Keratinocyte (primary cell): ENCODE data around the gene TBX21. TPM values are rescaled to one million over a fixed set of nuclear protein-coding genes. Genes with fewer than 3 reads are reported as not detected.

Experiments used
- DNase-seq: peaks from one replicate; pipeline ENCODE4 v3.0.0-alpha.2; 2011; ENCODE audit warnings: low read depth, missing footprints, low spot score
- FAIRE-seq: peaks from 2 replicates; lab custom pipeline; 2011; peaks lifted over from hg19 to GRCh38; lab: Jason Lieb, UNC
- H2AFZ ChIP-seq: 2 replicates; pipeline ENCODE4 v1.6.0; 2012; ENCODE audit warnings: low read length, control low read depth, inconsistent platforms; ENCODE audit not compliant: control insufficient read depth
- H3K27ac ChIP-seq: 2 replicates; pipeline ENCODE4 v1.5.1; 2011; ENCODE audit warnings: low read length; ENCODE audit not compliant: control insufficient read depth, insufficient read depth
- H3K27me3 ChIP-seq: 3 replicates; pipeline ENCODE4 v1.6.0; 2011; ENCODE audit warnings: low read length; ENCODE audit not compliant: control insufficient read depth, insufficient read depth; ENCODE audit errors: extremely low read depth
- H3K36me3 ChIP-seq, 2 experiments: 2 replicates in 1 of 2; 3 replicates in 1 of 2; pipeline ENCODE4 v1.5.1; 2011; ENCODE audit warnings: low read length in 2 of 2, mild to moderate bottlenecking in 1 of 2; ENCODE audit not compliant: control insufficient read depth in 2 of 2, insufficient read depth in 2 of 2; ENCODE audit errors: extremely low read depth in 1 of 2
- H3K4me1 ChIP-seq: 3 replicates; pipeline ENCODE4 v1.5.1; 2011; ENCODE audit warnings: low read length; ENCODE audit not compliant: control insufficient read depth, insufficient read depth; ENCODE audit errors: extremely low read depth
- H3K4me2 ChIP-seq: 3 replicates; pipeline ENCODE4 v1.6.0; 2011; ENCODE audit warnings: low read depth, low read length; ENCODE audit not compliant: control insufficient read depth, insufficient read depth; ENCODE audit errors: extremely low read depth
- H3K4me3 ChIP-seq, 3 experiments: fragments of 200-600 bp in 1 of 3; sonication (generic) in 1 of 3; 2 replicates in 2 of 3; 3 replicates in 1 of 3; pipeline ENCODE4 v1.5.1; 2011 to 2016; ENCODE audit warnings: low read length in 3 of 3, mild to moderate bottlenecking in 3 of 3, control low read depth in 2 of 3, inconsistent platforms in 1 of 3, low read depth in 1 of 3, mixed read lengths in 1 of 3, mixed run types in 1 of 3, moderate library complexity in 1 of 3; ENCODE audit not compliant: control insufficient read depth in 2 of 3, insufficient read depth in 2 of 3; ENCODE audit errors: extremely low read depth in 1 of 3
- H3K79me2 ChIP-seq: 2 replicates; pipeline ENCODE4 v1.6.0; 2012; ENCODE audit warnings: low read length; ENCODE audit not compliant: control insufficient read depth, insufficient read depth
- H3K9ac ChIP-seq: 3 replicates; pipeline ENCODE4 v1.6.0; 2011; ENCODE audit warnings: low read length; ENCODE audit not compliant: control insufficient read depth, insufficient read depth; ENCODE audit errors: extremely low read depth
- H3K9me1 ChIP-seq: 3 replicates; pipeline ENCODE4 v1.6.0; 2011; ENCODE audit warnings: low read length; ENCODE audit not compliant: control insufficient read depth, insufficient read depth; ENCODE audit errors: extremely low read depth
- H3K9me3 ChIP-seq: 2 replicates; pipeline ENCODE4 v1.5.1; 2012; ENCODE audit warnings: low read depth, low read length; ENCODE audit not compliant: control insufficient read depth
- H4K20me1 ChIP-seq: 3 replicates; pipeline ENCODE4 v1.6.0; 2011; ENCODE audit warnings: low read length; ENCODE audit not compliant: control insufficient read depth, insufficient read depth; ENCODE audit errors: extremely low read depth
- EZH2 ChIP-seq: IDR thresholded peaks from one replicate; pipeline ENCODE4 v1.6.1; 2012; ENCODE audit warnings: inconsistent platforms, mild to moderate bottlenecking, low read length, moderate library complexity
- dilution Hi-C: fragments of 300-500 bp; cut with MboI; formaldehyde crosslinking; loops from one replicate; pipeline ENCODE4 v1.7.0; 2020; ENCODE audit warnings: low sequenced_read_pairs; ENCODE audit not compliant: extremely low pct_ligation_motif_present
- polyA plus RNA-seq, 5 experiments: library from polyadenylated mRNA; depleted of rRNA in 3 of 5; stranded (reverse) in 3 of 5; stranded (forward) in 1 of 5; unstranded in 1 of 5; fragments of >200 nt; gene quantifications; 1 replicate in 1 of 5; 2 replicates in 3 of 5; 3 replicates in 1 of 5; pipeline versions ENCODE4 v1.2.1 to v1.2.3, GENCODE V29; 2011 to 2012; ENCODE audit warnings: missing spikeins in 2 of 5, low read depth in 1 of 5, low replicate concordance in 1 of 5
- TF ChIP-seq, protein P1 (sequence below), 3 experiments: IDR thresholded peaks in 1 of 3; conservative IDR thresholded peaks in 1 of 3; optimal IDR thresholded peaks in 1 of 3; 2 replicates in 2 of 3; 3 replicates in 1 of 3; pipeline versions ENCODE3 to v1.5.1; 2011; ENCODE audit warnings: low read length in 3 of 3, mild to moderate bottlenecking in 3 of 3, moderate library complexity in 2 of 3, control low read depth in 1 of 3, inconsistent platforms in 1 of 3; ENCODE audit not compliant: insufficient read depth in 2 of 3; ENCODE audit errors: extremely low read depth in 1 of 3

Gene TBX21
- polyA plus RNA-seq, 1 donor (not counting 4 experiments of a cell fraction or from before 2014, with no cell fraction given), result not detected

DNA sequence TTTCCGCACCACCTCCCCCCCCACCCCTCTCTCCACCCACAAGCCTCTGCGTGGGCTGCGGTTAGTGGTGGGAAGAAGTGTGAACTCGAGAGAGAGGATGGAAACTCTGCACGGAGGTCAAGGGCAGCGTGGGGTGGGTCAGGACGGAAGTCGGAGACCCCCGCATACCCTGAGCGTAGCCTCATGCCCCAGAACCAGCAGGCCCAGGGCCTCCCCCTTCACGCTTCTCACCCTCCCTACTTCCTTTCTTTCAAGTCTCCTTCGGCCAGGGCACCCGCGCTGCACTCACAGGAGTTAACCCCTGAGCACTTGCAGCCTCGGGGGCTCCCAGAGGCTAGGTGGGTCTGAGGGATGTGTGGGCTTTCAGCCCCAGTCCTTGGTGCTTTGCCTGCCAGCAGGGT, 29.8 kb upstream of the TBX21 start:
- dilution Hi-C loops, result no loop called here
- TF ChIP-seq, protein P1, sequence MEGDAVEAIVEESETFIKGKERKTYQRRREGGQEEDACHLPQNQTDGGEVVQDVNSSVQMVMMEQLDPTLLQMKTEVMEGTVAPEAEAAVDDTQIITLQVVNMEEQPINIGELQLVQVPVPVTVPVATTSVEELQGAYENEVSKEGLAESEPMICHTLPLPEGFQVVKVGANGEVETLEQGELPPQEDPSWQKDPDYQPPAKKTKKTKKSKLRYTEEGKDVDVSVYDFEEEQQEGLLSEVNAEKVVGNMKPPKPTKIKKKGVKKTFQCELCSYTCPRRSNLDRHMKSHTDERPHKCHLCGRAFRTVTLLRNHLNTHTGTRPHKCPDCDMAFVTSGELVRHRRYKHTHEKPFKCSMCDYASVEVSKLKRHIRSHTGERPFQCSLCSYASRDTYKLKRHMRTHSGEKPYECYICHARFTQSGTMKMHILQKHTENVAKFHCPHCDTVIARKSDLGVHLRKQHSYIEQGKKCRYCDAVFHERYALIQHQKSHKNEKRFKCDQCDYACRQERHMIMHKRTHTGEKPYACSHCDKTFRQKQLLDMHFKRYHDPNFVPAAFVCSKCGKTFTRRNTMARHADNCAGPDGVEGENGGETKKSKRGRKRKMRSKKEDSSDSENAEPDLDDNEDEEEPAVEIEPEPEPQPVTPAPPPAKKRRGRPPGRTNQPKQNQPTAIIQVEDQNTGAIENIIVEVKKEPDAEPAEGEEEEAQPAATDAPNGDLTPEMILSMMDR (optimal IDR thresholded peaks at IDR 0.05 in 1 of 3, IDR thresholded peaks at IDR 0.05 in 1 of 3, conservative IDR thresholded peaks at IDR 0.05 in 1 of 3; ENCODE audit: extremely low read depth in 1 of 3, insufficient read depth in 2 of 3, low read length in 3 of 3), result no peak
- TF ChIP-seq EZH2, result no peak
- H3K79me2 ChIP-seq, result no peaks in the 10 kb centered on the region
- DNase-seq (no peak), FAIRE-seq (no peak)
- no peaks in the 10 kb centered on the region for H3K4me1 ChIP-seq
- peaks cover 3% of the 10 kb centered on the region for H4K20me1 ChIP-seq
- peaks cover 0 to 5% of the 10 kb centered on the region in 2 experiments for H3K36me3 ChIP-seq
- no peak overlapping the region for H3K9ac ChIP-seq
- no peak overlapping the region for H3K4me3 ChIP-seq
- H3K27me3 ChIP-seq, result no peaks in the 10 kb centered on the region
- H3K27ac ChIP-seq, result no peak overlapping the region
- no peak overlapping the region for H2AFZ ChIP-seq
- H3K4me2 ChIP-seq, result no peak overlapping the region
- H3K9me3 ChIP-seq, result no peaks in the 10 kb centered on the region
- no peaks in the 10 kb centered on the region for H3K9me1 ChIP-seq

DNA sequence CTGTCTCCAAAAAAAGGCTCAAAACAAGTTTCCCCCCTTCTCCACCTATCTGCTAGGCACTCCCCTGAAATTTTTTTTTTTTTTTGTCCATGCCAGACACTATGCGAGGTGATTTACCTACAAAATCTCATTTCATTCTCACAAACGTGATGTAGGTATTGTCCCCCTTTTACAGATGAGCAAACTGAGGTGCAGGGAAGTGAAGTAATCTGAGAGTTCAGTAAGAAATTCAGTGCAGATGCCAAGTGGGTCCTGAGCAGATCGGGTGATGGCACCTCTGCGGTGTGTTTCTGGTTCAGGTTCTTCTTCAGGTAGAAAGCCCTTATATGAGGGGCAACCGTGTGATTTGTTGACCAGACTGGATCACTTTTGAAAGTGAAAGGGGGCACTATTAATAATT, 29.4 kb upstream of the TBX21 start:
- Histone ChIP-seq H3K4me3 (no peak overlapping the region), H3K9me1 (no peaks in the 10 kb centered on the region), H4K20me1 (peaks cover 3% of the 10 kb centered on the region), H3K27me3 (no peaks in the 10 kb centered on the region), H3K4me2 (no peak overlapping the region), H3K27ac (no peak overlapping the region), H3K9me3 (no peaks in the 10 kb centered on the region), H3K36me3 (peaks cover 0 to 5% of the 10 kb centered on the region in 2 experiments), H3K9ac (no peak overlapping the region), H2AFZ (no peak overlapping the region), H3K4me1 (no peaks in the 10 kb centered on the region), H3K79me2 (no peaks in the 10 kb centered on the region)
- FAIRE-seq (no peak), DNase-seq (no peak)
- dilution Hi-C loops, result no loop called here
- no peak for TF ChIP-seq EZH2
- TF ChIP-seq, protein P1 (optimal IDR thresholded peaks at IDR 0.05 in 1 of 3, IDR thresholded peaks at IDR 0.05 in 1 of 3, conservative IDR thresholded peaks at IDR 0.05 in 1 of 3; ENCODE audit: extremely low read depth in 1 of 3, insufficient read depth in 2 of 3, low read length in 3 of 3), result no peak
